Left ventricle myocardium inferior (tissue), 1 donor: ENCODE measurements around the gene C1orf52. TPM values are rescaled to one million over a fixed set of nuclear protein-coding genes. Genes with fewer than 3 reads are reported as not detected.
A peak's percentile ranks its signal among the peaks of the same experiment; 100 is the strongest.

ENCODE experiments used
- DNase-seq: peaks from one replicate; pipeline ENCODE4 v3.0.0-alpha.2; 2020
- H3K27ac ChIP-seq: fragments of 200-600 bp; replicated peaks from 2 replicates; pipeline ENCODE4 v1.8.0; 2021
- H3K27me3 ChIP-seq: fragments of 200-600 bp; 2 replicates; pipeline ENCODE4 v1.8.0; 2021; ENCODE audit warnings: low read depth
- H3K36me3 ChIP-seq: fragments of 200-600 bp; 2 replicates; pipeline ENCODE4 v1.8.0; 2021
- H3K4me1 ChIP-seq: fragments of 200-600 bp; 2 replicates; pipeline ENCODE4 v1.8.0; 2021
- H3K4me3 ChIP-seq: fragments of 200-600 bp; 2 replicates; pipeline ENCODE4 v1.8.0; 2021; ENCODE audit warnings: mild to moderate bottlenecking, moderate library complexity
- H3K9me3 ChIP-seq: fragments of 200-600 bp; replicated peaks from 2 replicates; pipeline ENCODE4 v1.8.0; 2021
- CTCF ChIP-seq: fragments of 200-600 bp; IDR thresholded peaks from 2 replicates; pipeline ENCODE4 v1.8.0; 2021; ENCODE audit warnings: antibody characterized with exemption, mild to moderate bottlenecking, borderline replicate concordance
- intact Hi-C: fragments of 100-400 bp; cut with micrococcal nuclease; formaldehyde crosslinking; loops from one replicate; pipeline ENCODE4 v1.11.0; 2022
- total RNA-seq: library from RNA; stranded (reverse); fragmentation: NEBNext Ultra II Directional; extraction: Animal tissue kit (Norgen Biotek cat#: 25700); gene quantifications from one replicate; pipeline ENCODE4 v1.2.1, GENCODE V29; 2021
- donor health status: DM: no; HTN: yes; CAD: no; lungs with severe emphysema.

C1orf52 gene
- total RNA-seq, 1 donor from 2014 or later, result 18.5 TPM

GRCh38 chr1:85216697-85217096 lies 42.8 kb downstream of the C1orf52 start:
- H3K27me3 ChIP-seq, result no peaks in the 10 kb centered on the region
- no peak overlapping the region for H3K4me3 ChIP-seq
- H3K4me1 ChIP-seq, result no peaks in the 10 kb centered on the region
- intact Hi-C loops, result no loop called here
- no peaks in the 10 kb centered on the region for H3K9me3 ChIP-seq
- no peak for DNase-seq
- H3K27ac ChIP-seq, result no peak overlapping the region
- no peaks in the 10 kb centered on the region for H3K36me3 ChIP-seq
- TF ChIP-seq CTCF, result no peak

- intact Hi-C loops, result no loop called here
- no peaks in the 10 kb centered on the region for H3K27me3 ChIP-seq
- H3K36me3 ChIP-seq, result no peaks in the 10 kb centered on the region
- no peak for TF ChIP-seq CTCF
- H3K9me3 ChIP-seq, result no peaks in the 10 kb centered on the region
- no peak overlapping the region for H3K4me3 ChIP-seq
- DNase-seq, result no peak
- H3K27ac ChIP-seq, result no peak overlapping the region
- H3K4me1 ChIP-seq, result no peaks in the 10 kb centered on the region
Measured at GRCh38 chr1:85214654-85215053, 44.8 kb downstream of the C1orf52 start.

- Histone ChIP-seq H3K27me3 (peaks cover 35% of the 10 kb centered on the region), H3K4me1 (peaks cover 14% of the 10 kb centered on the region), H3K9me3 (no peaks in the 10 kb centered on the region), H3K36me3 (no peaks in the 10 kb centered on the region), H3K4me3 (no peak overlapping the region), H3K27ac (no peak overlapping the region)
- intact Hi-C loops, result no loop called here
- DNase-seq, result no peak
- TF ChIP-seq CTCF, result no peak
Measured at GRCh38 chr1:85208488-85208887, 51.0 kb downstream of the C1orf52 start.

GRCh38 chr1:85203573-85204171 lies 55.8 kb downstream of the C1orf52 start:
- no peak for DNase-seq
- TF ChIP-seq CTCF, result no peak
- intact Hi-C loops, result no loop called here
- Histone ChIP-seq H3K36me3 (no peaks in the 10 kb centered on the region), H3K9me3 (no peaks in the 10 kb centered on the region), H3K27ac (no peak overlapping the region), H3K4me1 (peaks cover 35% of the 10 kb centered on the region), H3K4me3 (no peak overlapping the region), H3K27me3 (peaks cover 63% of the 10 kb centered on the region)

GRCh38 chr1:85202864-85203255 lies 56.6 kb downstream of the C1orf52 start:
- no peak for TF ChIP-seq CTCF
- Histone ChIP-seq H3K27ac (peak overlapping the region; percentile 98), H3K36me3 (no peaks in the 10 kb centered on the region), H3K4me3 (peak overlapping the region; percentile 86), H3K4me1 (peaks cover 35% of the 10 kb centered on the region), H3K9me3 (no peaks in the 10 kb centered on the region), H3K27me3 (peaks cover 55% of the 10 kb centered on the region)
- intact Hi-C loops, result no loop called here
- no peak for DNase-seq
